WTC11 (cell line): ENCODE measurements around the gene NPY2R. TPM values are rescaled to one million over a fixed set of nuclear protein-coding genes. Genes with fewer than 3 reads are reported as not detected.

Experiments
- ATAC-seq: fragments of 200-7000 bp; cut with Tn5 transposase; 2 replicates; pipeline ENCODE4 v1.10.0; 2021; ENCODE audit warnings: mild to moderate bottlenecking, moderate library complexity
- CTCF ChIA-PET: fragments of 300-600 bp; sonication (Branson Sonifier 250); formaldehyde crosslinking; loops from one replicate; lab custom pipeline; 2021; ENCODE audit warnings: antibody characterized with exemption; lab: Charles Lee
- POLR2A ChIA-PET: fragments of 350-600 bp; sonication (Branson Sonifier 250); formaldehyde crosslinking; loops from one replicate; lab custom pipeline; 2021; ENCODE audit warnings: antibody characterized with exemption; lab: Charles Lee
- DNase-seq: peaks from one replicate; pipeline ENCODE4 v3.0.0; 2021; ENCODE audit warnings: low spot score
- H3K27ac Mint-ChIP-seq: 2 replicates; pipeline ENCODE4 v1.8.0; 2021; ENCODE audit warnings: mixed read lengths
- H3K27me3 Mint-ChIP-seq: 2 replicates; pipeline ENCODE4 v1.8.0; 2021; ENCODE audit warnings: low read depth, mild to moderate bottlenecking, moderate library complexity, mixed read lengths
- H3K36me3 Mint-ChIP-seq: 2 replicates; pipeline ENCODE4 v1.8.0; 2021; ENCODE audit warnings: mixed read lengths
- H3K4me1 Mint-ChIP-seq: 2 replicates; pipeline ENCODE4 v1.8.0; 2022; ENCODE audit warnings: mixed read lengths
- H3K4me3 Mint-ChIP-seq: 2 replicates; pipeline ENCODE4 v1.8.0; 2021; ENCODE audit warnings: mild to moderate bottlenecking, moderate library complexity, mixed read lengths
- H3K9me3 Mint-ChIP-seq: 2 replicates; pipeline ENCODE4 v1.8.0; 2021; ENCODE audit warnings: mixed read lengths
- CREM ChIP-seq: sonication (generic); formaldehyde crosslinking; IDR thresholded peaks from 2 replicates; pipeline ENCODE4 v1.8.1; 2022; ENCODE audit warnings: mild to moderate bottlenecking, missing genetic modification reagents, moderate library complexity
- E2F4 ChIP-seq: sonication (generic); formaldehyde crosslinking; IDR thresholded peaks from 2 replicates; pipeline ENCODE4 v1.8.1; 2022; ENCODE audit warnings: low read depth, mild to moderate bottlenecking, moderate library complexity, missing genetic modification reagents, borderline replicate concordance
- E2F5 ChIP-seq: sonication (generic); formaldehyde crosslinking; IDR thresholded peaks from 2 replicates; pipeline ENCODE4 v1.8.1; 2022; ENCODE audit warnings: mild to moderate bottlenecking, moderate library complexity, missing genetic modification reagents
- ERG ChIP-seq: fragments of 250-450 bp; sonication (Bioruptor Pico); IDR thresholded peaks from 2 replicates; pipeline ENCODE4 v1.8.0; 2021; ENCODE audit warnings: mild to moderate bottlenecking
- FOXP4 ChIP-seq: sonication (generic); formaldehyde crosslinking; IDR thresholded peaks from 2 replicates; pipeline ENCODE4 v1.8.0; 2022; ENCODE audit warnings: mild to moderate bottlenecking, missing genetic modification reagents
- HMGA2 ChIP-seq: fragments of 250-450 bp; sonication (Bioruptor Pico); IDR thresholded peaks from 2 replicates; pipeline ENCODE4 v1.4.0; 2021; ENCODE audit warnings: mild to moderate bottlenecking, moderate library complexity
- HMGXB4 ChIP-seq: sonication (generic); formaldehyde crosslinking; IDR thresholded peaks from 2 replicates; pipeline ENCODE4 v1.8.1; 2023; ENCODE audit warnings: mild to moderate bottlenecking, moderate library complexity, missing genetic modification reagents
- JAZF1 ChIP-seq: fragments of 250-450 bp; sonication (Bioruptor Pico); IDR thresholded peaks from 2 replicates; pipeline ENCODE4 v1.9.0; 2021; ENCODE audit warnings: moderate library complexity, mild to moderate bottlenecking, inconsistent platforms
- NFE2L1 ChIP-seq: sonication (generic); formaldehyde crosslinking; IDR thresholded peaks from 2 replicates; pipeline ENCODE4 v1.8.1; 2023; ENCODE audit warnings: missing genetic modification reagents
- NR1H2 ChIP-seq: sonication (generic); formaldehyde crosslinking; IDR thresholded peaks from 2 replicates; pipeline ENCODE4 v1.9.0; 2021; ENCODE audit warnings: mild to moderate bottlenecking, moderate library complexity, missing genetic modification reagents
- NR2C2 ChIP-seq: sonication (generic); formaldehyde crosslinking; IDR thresholded peaks from 2 replicates; pipeline ENCODE4 v1.8.0; 2022; ENCODE audit warnings: mild to moderate bottlenecking, missing genetic modification reagents
- PRDM15 ChIP-seq: sonication (generic); formaldehyde crosslinking; IDR thresholded peaks from 2 replicates; pipeline ENCODE4 v1.8.0; 2022; ENCODE audit warnings: missing genetic modification reagents
- RELA ChIP-seq: sonication (generic); formaldehyde crosslinking; IDR thresholded peaks from 2 replicates; pipeline ENCODE4 v1.8.1; 2022; ENCODE audit warnings: missing genetic modification reagents, mild to moderate bottlenecking, borderline replicate concordance
- SOX15 ChIP-seq: fragments of 250-450 bp; sonication (Bioruptor Pico); IDR thresholded peaks from 2 replicates; pipeline ENCODE4 v1.9.0; 2021; ENCODE audit warnings: mild to moderate bottlenecking
- TP53 ChIP-seq: sonication (generic); formaldehyde crosslinking; IDR thresholded peaks from 2 replicates; pipeline ENCODE4 v1.8.1; 2023; ENCODE audit warnings: mild to moderate bottlenecking, missing genetic modification reagents
- ZMAT4 ChIP-seq: fragments of 250-450 bp; sonication (Bioruptor Pico); IDR thresholded peaks from 2 replicates; pipeline ENCODE4 v1.9.0; 2021; ENCODE audit warnings: mild to moderate bottlenecking
- ZNF219 ChIP-seq: sonication (generic); formaldehyde crosslinking; IDR thresholded peaks from 2 replicates; pipeline ENCODE4 v1.8.0; 2023; ENCODE audit warnings: missing genetic modification reagents, mild to moderate bottlenecking, borderline replicate concordance
- ZNF263 ChIP-seq: sonication (generic); formaldehyde crosslinking; IDR thresholded peaks from 2 replicates; pipeline ENCODE4 v1.8.1; 2022; ENCODE audit warnings: low read depth, mild to moderate bottlenecking, moderate library complexity, missing genetic modification reagents
- ZNF532 ChIP-seq: fragments of 250-450 bp; sonication (Bioruptor Pico); IDR thresholded peaks from 2 replicates; pipeline ENCODE4 v1.9.0; 2021; ENCODE audit warnings: mild to moderate bottlenecking, borderline replicate concordance
- total RNA-seq: library from RNA; stranded (reverse); gene quantifications from 3 replicates; pipeline ENCODE4 v1.2.3, GENCODE V29; 2021

The NPY2R gene
- total RNA-seq, 1 experiment from 2014 or later: 0.48 TPM

GRCh38 chr4:155179216-155179615, 29.2 kb upstream of the NPY2R start:
- CTCF ChIA-PET: no interaction called here
- Mint-ChIP-seq H3K27me3 (no peaks in the 10 kb centered on the region), H3K4me1 (no peaks in the 10 kb centered on the region), H3K9me3 (0 out of 2 replicates have a peak, but pooled peaks cover 3% of the 10 kb centered on the region), H3K36me3 (no peaks in the 10 kb centered on the region), H3K4me3 (no peak overlapping the region), H3K27ac (no peak overlapping the region)
- DNase-seq (no peak), ATAC-seq (no peak)
- TF ChIP-seq ZNF532 (CRISPR knock-in tag): no peak
- no peak for TF ChIP-seq NR1H2
- TF ChIP-seq TP53: no peak
- no peak for TF ChIP-seq NR2C2
- no peak for TF ChIP-seq HMGA2 (CRISPR knock-in tag)
- TF ChIP-seq ZNF263 (CRISPR knock-in tag): no peak
- TF ChIP-seq ZNF219 (CRISPR knock-in tag): no peak
- no peak for TF ChIP-seq FOXP4 (CRISPR knock-in tag)
- TF ChIP-seq E2F4 (CRISPR knock-in tag): no peak
- TF ChIP-seq ZMAT4: no peak
- no peak for TF ChIP-seq E2F5
- no peak for TF ChIP-seq ERG (CRISPR knock-in tag)
- TF ChIP-seq SOX15 (CRISPR knock-in tag): no peak
- TF ChIP-seq JAZF1 (CRISPR knock-in tag): no peak
- no peak for TF ChIP-seq PRDM15 (CRISPR knock-in tag)
- TF ChIP-seq CREM (CRISPR knock-in tag): no peak
- TF ChIP-seq NFE2L1 (CRISPR knock-in tag): no peak
- TF ChIP-seq RELA (CRISPR knock-in tag): no peak
- TF ChIP-seq HMGXB4: no peak
- POLR2A ChIA-PET: no interaction called here
